ENCODE measurements around the gene ACAP1.

The ACAP1 gene

GRCh38 chr17:7380855-7381683 is 44.7 kb downstream of the ACAP1 start, which contains the start of gene TNK1:
TSS of gene TNK1 (plus strand) at chr17:7381089. CDS start at chr17:7382927, 1,838 bp downstream.
- no peak for TF ChIP-seq CTCF (IDR thresholded peaks at IDR 0.05; ENCODE audit: control insufficient read depth, extremely low read depth, insufficient read depth)
- peak within 1 kb of the TSS; percentile 62 for H3K4me3 ChIP-seq (ENCODE audit: low read depth, low read length)
- no peak for DNase-seq (ENCODE audit: low read depth)

GRCh38 chr17:7382901-7383300 is 46.6 kb downstream of the ACAP1 start:
- no peak for TF ChIP-seq CTCF (IDR thresholded peaks at IDR 0.05; ENCODE audit: control insufficient read depth, extremely low read depth, insufficient read depth)
- no peak overlapping the region for H3K4me3 ChIP-seq (ENCODE audit: low read depth, low read length)
- no peak for DNase-seq (ENCODE audit: low read depth)

GRCh38 chr17:7383371-7383741 is 47.0 kb downstream of the ACAP1 start:
- H3K4me3 ChIP-seq (ENCODE audit: low read depth, low read length), result no peak overlapping the region
- TF ChIP-seq CTCF (IDR thresholded peaks at IDR 0.05; ENCODE audit: control insufficient read depth, extremely low read depth, insufficient read depth), result no peak
- no peak for DNase-seq (ENCODE audit: low read depth)

GRCh38 chr17:7383742-7384488 is 47.6 kb downstream of the ACAP1 start:
- no peak for DNase-seq (ENCODE audit: low read depth)
- H3K4me3 ChIP-seq (ENCODE audit: low read depth, low read length), result no peak overlapping the region
- TF ChIP-seq CTCF (IDR thresholded peaks at IDR 0.05; ENCODE audit: control insufficient read depth, extremely low read depth, insufficient read depth), result no peak

GRCh38 chr17:7384489-7385081 is 48.3 kb downstream of the ACAP1 start:
- TF ChIP-seq CTCF (IDR thresholded peaks at IDR 0.05; ENCODE audit: control insufficient read depth, extremely low read depth, insufficient read depth), result no peak
- DNase-seq (ENCODE audit: low read depth), result no peak
- H3K4me3 ChIP-seq (ENCODE audit: low read depth, low read length), result no peak overlapping the region

- no peak for TF ChIP-seq CTCF (IDR thresholded peaks at IDR 0.05; ENCODE audit: control insufficient read depth, extremely low read depth, insufficient read depth)
- DNase-seq (ENCODE audit: low read depth), result no peak
- H3K4me3 ChIP-seq (ENCODE audit: low read depth, low read length), result no peak overlapping the region
These were observed 52.5 kb downstream of the ACAP1 start for GRCh38 chr17:7388856-7389255.

All from LNCaP clone FGC (cell line).